HEK293 (cell line): Measurements from ENCODE around the gene TP53AIP1.
A peak's percentile ranks its signal among the peaks of the same experiment; 100 is the strongest.

ENCODE experiments used
- CTCF ChIA-PET: fragments of 350-600 bp; formaldehyde crosslinking; extraction: SDS; loops from one replicate; lab custom pipeline; 2021; ENCODE audit warnings: antibody characterized with exemption; lab: Yijun Ruan, JAX
- POLR2A ChIA-PET: fragments of 300-600 bp; formaldehyde crosslinking; extraction: SDS; loops from one replicate; lab custom pipeline; 2020; ENCODE audit warnings: antibody characterized with exemption, inconsistent platforms; lab: Yijun Ruan, JAX
- H3K27ac ChIP-seq: fragments of 200-500 bp; sonication (Bioruptor generic); 2 replicates; pipeline ENCODE4 v1.5.1; 2014; ENCODE audit warnings: low read depth, low read length, control low read depth, inconsistent platforms; ENCODE audit errors: extremely low read depth
- H3K36me3 ChIP-seq, 2 experiments: fragments of 200-500 bp in 1 of 2; sonication (Bioruptor generic) in 1 of 2; 1 replicate in 1 of 2; 2 replicates in 1 of 2; pipeline ENCODE4 v1.5.1; 2014 to 2017; ENCODE audit warnings: inconsistent platforms in 2 of 2, low read length in 2 of 2; ENCODE audit not compliant: control insufficient read depth in 2 of 2, insufficient read depth in 1 of 2
- H3K4me1 ChIP-seq: fragments of 200-500 bp; sonication (Bioruptor generic); 2 replicates; pipeline ENCODE4 v1.5.1; 2014; ENCODE audit warnings: mild to moderate bottlenecking, low read length, inconsistent platforms; ENCODE audit not compliant: control insufficient read depth, insufficient read depth
- H3K4me3 ChIP-seq: 2 replicates; pipeline ENCODE4 v1.5.1; 2011; ENCODE audit warnings: low read depth, mild to moderate bottlenecking, control low read depth, low read length, moderate library complexity
- H3K9me3 ChIP-seq: fragments of 200-500 bp; sonication (Bioruptor generic); 2 replicates; pipeline ENCODE4 v1.5.1; 2014; ENCODE audit warnings: low read depth, low read length, inconsistent platforms; ENCODE audit not compliant: control insufficient read depth, insufficient read depth
- GLIS1 ChIP-seq: fragments of 450-650 bp; formaldehyde crosslinking; IDR thresholded peaks from 2 replicates; pipeline ENCODE4 v1.5.1; 2016; ENCODE audit warnings: missing biosample characterization, missing genetic modification characterization
- KLF1 ChIP-seq: fragments of 450-650 bp; formaldehyde crosslinking; IDR thresholded peaks from 2 replicates; pipeline ENCODE4 v1.5.1; 2016; ENCODE audit warnings: missing biosample characterization, missing genetic modification characterization
- KLF10 ChIP-seq: fragments of 450-650 bp; IDR thresholded peaks from 2 replicates; pipeline ENCODE4 v1.5.1; 2018; ENCODE audit warnings: missing biosample characterization, mild to moderate bottlenecking, missing genetic modification characterization
- OSR2 ChIP-seq: fragments of 450-650 bp; formaldehyde crosslinking; IDR thresholded peaks from 2 replicates; pipeline ENCODE4 v1.5.1; 2016; ENCODE audit warnings: missing biosample characterization, missing genetic modification characterization
- RBAK ChIP-seq: fragments of 450-650 bp; formaldehyde crosslinking; IDR thresholded peaks from 2 replicates; pipeline ENCODE4 v1.5.1; 2016; ENCODE audit warnings: missing biosample characterization, missing genetic modification characterization
- ZBTB1 ChIP-seq: fragments of 450-650 bp; formaldehyde crosslinking; IDR thresholded peaks from 2 replicates; pipeline ENCODE4 v1.5.1; 2016; ENCODE audit warnings: missing biosample characterization, missing genetic modification characterization
- ZFHX2 ChIP-seq: fragments of 450-650 bp; formaldehyde crosslinking; conservative IDR thresholded peaks from 2 replicates; pipeline ENCODE4 v1.5.1; 2016; ENCODE audit warnings: missing biosample characterization, missing genetic modification characterization
- ZFP41 ChIP-seq: fragments of 450-650 bp; formaldehyde crosslinking; IDR thresholded peaks from 2 replicates; pipeline ENCODE4 v1.5.1; 2016; ENCODE audit warnings: missing biosample characterization, missing genetic modification characterization, borderline replicate concordance
- ZNF138 ChIP-seq: fragments of 450-650 bp; formaldehyde crosslinking; IDR thresholded peaks from 2 replicates; pipeline ENCODE4 v1.5.1; 2016; ENCODE audit warnings: missing biosample characterization, missing genetic modification characterization, borderline replicate concordance
- ZNF169 ChIP-seq: fragments of 450-650 bp; formaldehyde crosslinking; IDR thresholded peaks from 2 replicates; pipeline ENCODE4 v1.5.1; 2016; ENCODE audit warnings: missing biosample characterization, missing genetic modification characterization
- ZNF24 ChIP-seq: fragments of 450-650 bp; formaldehyde crosslinking; IDR thresholded peaks from 2 replicates; pipeline ENCODE4 v1.5.1; 2016; ENCODE audit warnings: missing biosample characterization, missing genetic modification characterization
- ZNF335 ChIP-seq: fragments of 450-650 bp; formaldehyde crosslinking; conservative IDR thresholded peaks from 2 replicates; pipeline ENCODE4 v1.5.1; 2016; ENCODE audit warnings: missing biosample characterization, missing genetic modification characterization
- ZNF423 ChIP-seq: fragments of 450-650 bp; formaldehyde crosslinking; IDR thresholded peaks from 2 replicates; pipeline ENCODE4 v1.5.1; 2016; ENCODE audit warnings: missing biosample characterization, missing genetic modification characterization
- ZNF501 ChIP-seq: fragments of 450-650 bp; formaldehyde crosslinking; IDR thresholded peaks from 2 replicates; pipeline ENCODE4 v1.5.1; 2016; ENCODE audit warnings: missing biosample characterization, missing genetic modification characterization
- ZNF585B ChIP-seq: fragments of 450-650 bp; formaldehyde crosslinking; IDR thresholded peaks from 2 replicates; pipeline ENCODE4 v1.5.1; 2016; ENCODE audit warnings: missing biosample characterization, missing genetic modification characterization
- ZNF623 ChIP-seq: fragments of 450-650 bp; formaldehyde crosslinking; IDR thresholded peaks from 2 replicates; pipeline ENCODE4 v1.5.1; 2016; ENCODE audit warnings: missing biosample characterization, missing genetic modification characterization
- ZNF658 ChIP-seq: fragments of 450-650 bp; formaldehyde crosslinking; IDR thresholded peaks from 2 replicates; pipeline ENCODE4; 2016; ENCODE audit warnings: missing biosample characterization, missing genetic modification characterization
- ZNF843 ChIP-seq: fragments of 450-650 bp; formaldehyde crosslinking; IDR thresholded peaks from 2 replicates; pipeline ENCODE4 v1.5.1; 2016; ENCODE audit warnings: missing biosample characterization, missing genetic modification characterization
- ZSCAN23 ChIP-seq: fragments of 450-650 bp; formaldehyde crosslinking; IDR thresholded peaks from 2 replicates; pipeline ENCODE4 v1.5.1; 2016; ENCODE audit warnings: missing biosample characterization, missing genetic modification characterization
- TF ChIP-seq, protein P1 (sequence below): fragments of 450-650 bp; formaldehyde crosslinking; IDR thresholded peaks from 2 replicates; pipeline ENCODE4 v1.5.1; 2016; ENCODE audit warnings: missing biosample characterization, missing genetic modification characterization
- TF ChIP-seq, protein P2 (sequence below): fragments of 450-650 bp; formaldehyde crosslinking; IDR thresholded peaks from 2 replicates; pipeline ENCODE4 v1.5.1; 2016; ENCODE audit warnings: missing biosample characterization, missing genetic modification characterization
- TF ChIP-seq, protein P3 (sequence below): fragments of 450-650 bp; formaldehyde crosslinking; IDR thresholded peaks from 2 replicates; pipeline ENCODE4 v1.5.1; 2017; ENCODE audit warnings: missing biosample characterization, missing genetic modification characterization
- TF ChIP-seq, protein P4 (sequence below): fragments of 450-650 bp; formaldehyde crosslinking; IDR thresholded peaks from 2 replicates; pipeline ENCODE4 v1.5.1; 2017; ENCODE audit warnings: missing biosample characterization, missing genetic modification characterization

TP53AIP1 gene

DNA sequence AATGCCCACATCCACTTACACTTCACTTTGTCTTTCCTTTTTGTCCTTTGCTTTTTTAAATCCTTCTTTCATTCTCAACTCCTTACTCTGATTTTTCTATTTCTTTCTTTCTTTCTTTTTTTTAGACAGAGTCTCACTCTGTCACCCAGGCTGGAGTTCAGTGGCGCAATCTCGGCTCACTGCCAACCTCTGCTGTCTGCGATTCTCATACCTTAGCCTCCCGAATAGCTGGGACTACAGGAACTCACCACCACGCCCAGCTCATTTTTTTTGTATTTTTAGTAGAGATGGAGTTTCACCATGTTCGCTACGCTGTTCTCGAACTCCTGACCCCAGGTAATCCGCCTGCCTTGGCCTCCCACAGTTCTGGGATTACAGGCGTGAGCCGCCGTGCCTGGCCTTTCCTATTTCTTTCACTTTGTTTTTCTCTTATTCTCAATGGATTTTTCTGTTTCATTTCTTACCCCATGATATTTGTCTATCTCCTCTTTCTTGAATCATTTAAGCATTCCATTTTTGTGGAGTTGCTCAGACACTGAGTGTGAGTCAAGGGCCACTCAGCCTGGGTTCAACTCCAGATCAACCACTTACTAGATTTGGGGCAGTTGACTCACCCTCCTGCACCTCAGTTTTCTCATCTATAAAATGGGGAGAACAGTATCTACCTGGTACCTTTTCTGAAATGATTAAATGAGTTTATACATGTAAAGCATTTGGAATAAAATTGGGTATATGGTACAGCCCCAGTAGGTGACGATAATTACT, 43.9 kb downstream of the TP53AIP1 start:
- H3K27ac ChIP-seq = no peak overlapping the region
- no peak overlapping the region for H3K4me3 ChIP-seq
- ChIA-PET CTCF (interaction anchor here (0.9 kb wide), 1 partner anchor 14 kb away, joined by 3 read pairs; no protein-coding TSS in a partner anchor), POLR2A (no interaction called here)
- peaks cover 0 to 3% of the 10 kb centered on the region in 2 experiments; a peak in 1 of 3 replicates for H3K36me3 ChIP-seq
- no peaks in the 10 kb centered on the region; the same call in 1 of the 2 replicates for H3K4me1 ChIP-seq
- no peaks in the 10 kb centered on the region for H3K9me3 ChIP-seq
- TF ChIP-seq GLIS1 (tag by site-specific recombination) (no peak), ZNF138 (tag by site-specific recombination) (no peak), ZNF501 (no peak), OSR2 (no peak), ZNF423 (no peak), ZNF843 (tag by site-specific recombination) (no peak), ZFP41 (tag by site-specific recombination) (no peak), RBAK (tag by site-specific recombination) (no peak), ZNF24 (no peak), ZBTB1 (tag by site-specific recombination) (no peak), ZSCAN23 (no peak), ZNF169 (tag by site-specific recombination) (no peak), ZNF585B (tag by site-specific recombination) (no peak), ZNF623 (no peak)
- TF ChIP-seq, protein P1, sequence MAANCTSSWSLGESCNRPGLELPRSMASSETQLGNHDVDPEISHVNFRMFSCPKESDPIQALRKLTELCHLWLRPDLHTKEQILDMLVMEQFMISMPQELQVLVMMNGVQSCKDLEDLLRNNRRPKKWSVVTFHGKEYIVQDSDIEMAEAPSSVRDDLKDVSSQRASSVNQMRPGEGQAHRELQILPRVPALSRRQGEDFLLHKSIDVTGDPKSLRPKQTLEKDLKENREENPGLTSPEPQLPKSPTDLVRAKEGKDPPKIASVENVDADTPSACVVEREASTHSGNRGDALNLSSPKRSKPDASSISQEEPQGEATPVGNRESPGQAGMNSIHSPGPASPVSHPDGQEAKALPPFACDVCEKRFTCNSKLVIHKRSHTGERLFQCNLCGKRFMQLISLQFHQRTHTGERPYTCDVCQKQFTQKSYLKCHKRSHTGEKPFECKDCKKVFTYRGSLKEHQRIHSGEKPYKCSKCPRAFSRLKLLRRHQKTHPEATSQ (tag by site-specific recombination) = no peak
- TF ChIP-seq, protein P2, sequence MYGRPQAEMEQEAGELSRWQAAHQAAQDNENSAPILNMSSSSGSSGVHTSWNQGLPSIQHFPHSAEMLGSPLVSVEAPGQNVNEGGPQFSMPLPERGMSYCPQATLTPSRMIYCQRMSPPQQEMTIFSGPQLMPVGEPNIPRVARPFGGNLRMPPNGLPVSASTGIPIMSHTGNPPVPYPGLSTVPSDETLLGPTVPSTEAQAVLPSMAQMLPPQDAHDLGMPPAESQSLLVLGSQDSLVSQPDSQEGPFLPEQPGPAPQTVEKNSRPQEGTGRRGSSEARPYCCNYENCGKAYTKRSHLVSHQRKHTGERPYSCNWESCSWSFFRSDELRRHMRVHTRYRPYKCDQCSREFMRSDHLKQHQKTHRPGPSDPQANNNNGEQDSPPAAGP (tag by site-specific recombination) = no peak
- TF ChIP-seq, protein P3, sequence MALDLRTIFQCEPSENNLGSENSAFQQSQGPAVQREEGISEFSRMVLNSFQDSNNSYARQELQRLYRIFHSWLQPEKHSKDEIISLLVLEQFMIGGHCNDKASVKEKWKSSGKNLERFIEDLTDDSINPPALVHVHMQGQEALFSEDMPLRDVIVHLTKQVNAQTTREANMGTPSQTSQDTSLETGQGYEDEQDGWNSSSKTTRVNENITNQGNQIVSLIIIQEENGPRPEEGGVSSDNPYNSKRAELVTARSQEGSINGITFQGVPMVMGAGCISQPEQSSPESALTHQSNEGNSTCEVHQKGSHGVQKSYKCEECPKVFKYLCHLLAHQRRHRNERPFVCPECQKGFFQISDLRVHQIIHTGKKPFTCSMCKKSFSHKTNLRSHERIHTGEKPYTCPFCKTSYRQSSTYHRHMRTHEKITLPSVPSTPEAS (tag by site-specific recombination) = no peak

DNA sequence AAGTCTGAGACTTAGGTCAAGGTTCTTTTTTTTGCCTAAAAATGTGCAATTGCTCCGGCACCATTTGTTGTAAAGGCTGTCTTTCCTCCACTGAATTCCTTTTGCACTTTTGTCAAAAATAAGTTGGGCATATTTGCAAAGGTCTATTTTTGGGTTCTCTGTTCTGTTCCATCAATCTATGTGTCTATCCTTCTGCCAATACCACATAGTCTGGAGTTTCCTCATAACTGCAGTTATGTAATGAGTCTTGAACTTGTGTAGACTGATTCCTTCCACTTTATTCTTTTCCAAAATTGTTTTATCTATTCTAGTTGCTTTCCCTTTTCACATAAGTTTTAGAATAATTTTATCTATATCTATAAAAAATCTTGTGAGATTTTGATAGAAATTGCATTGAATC, 44.8 kb downstream of the TP53AIP1 start:
- ChIA-PET POLR2A (no interaction called here), CTCF (interaction anchor here (0.9 kb wide), 1 partner anchor 13 kb away, joined by 3 read pairs; no protein-coding TSS in a partner anchor)
- Histone ChIP-seq H3K4me3 (no peak overlapping the region), H3K36me3 (peaks cover 0 to under 1% of the 10 kb centered on the region in 2 experiments; a peak in 1 of 3 replicates), H3K4me1 (no peaks in the 10 kb centered on the region; the same call in 1 of the 2 replicates), H3K9me3 (no peaks in the 10 kb centered on the region), H3K27ac (no peak overlapping the region)
- TF ChIP-seq ZNF658 (tag by site-specific recombination) = no peak

DNA sequence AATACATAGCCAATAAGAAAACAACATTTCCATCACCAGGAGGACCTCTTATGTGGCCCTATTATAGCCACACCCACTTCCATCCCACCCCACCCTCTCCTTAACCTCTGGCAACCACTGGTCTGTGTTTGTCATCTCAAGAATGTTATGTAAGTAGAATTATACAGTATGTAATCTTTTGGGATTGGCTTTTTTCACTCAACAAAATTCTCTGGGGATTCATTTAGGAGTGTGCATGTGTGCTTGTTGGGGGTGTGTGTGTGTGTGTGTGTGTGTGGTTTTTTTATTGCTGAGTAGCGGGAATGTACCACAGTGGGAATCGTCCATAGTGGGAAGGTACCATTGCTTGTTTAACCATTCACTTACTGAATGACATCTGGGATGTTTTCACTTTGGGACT, 46.3 kb downstream of the TP53AIP1 start:
- no peaks in the 10 kb centered on the region for H3K9me3 ChIP-seq
- peak; percentile 50; the same call in 1 of the 2 replicates for TF ChIP-seq KLF1 (tag by site-specific recombination)
- peak; percentile 15; the same call in 1 of the 2 replicates for TF ChIP-seq ZFHX2 (tag by site-specific recombination)
- no peak for TF ChIP-seq KLF10 (tag by site-specific recombination)
- no peak for TF ChIP-seq ZNF335
- TF ChIP-seq, protein P4, sequence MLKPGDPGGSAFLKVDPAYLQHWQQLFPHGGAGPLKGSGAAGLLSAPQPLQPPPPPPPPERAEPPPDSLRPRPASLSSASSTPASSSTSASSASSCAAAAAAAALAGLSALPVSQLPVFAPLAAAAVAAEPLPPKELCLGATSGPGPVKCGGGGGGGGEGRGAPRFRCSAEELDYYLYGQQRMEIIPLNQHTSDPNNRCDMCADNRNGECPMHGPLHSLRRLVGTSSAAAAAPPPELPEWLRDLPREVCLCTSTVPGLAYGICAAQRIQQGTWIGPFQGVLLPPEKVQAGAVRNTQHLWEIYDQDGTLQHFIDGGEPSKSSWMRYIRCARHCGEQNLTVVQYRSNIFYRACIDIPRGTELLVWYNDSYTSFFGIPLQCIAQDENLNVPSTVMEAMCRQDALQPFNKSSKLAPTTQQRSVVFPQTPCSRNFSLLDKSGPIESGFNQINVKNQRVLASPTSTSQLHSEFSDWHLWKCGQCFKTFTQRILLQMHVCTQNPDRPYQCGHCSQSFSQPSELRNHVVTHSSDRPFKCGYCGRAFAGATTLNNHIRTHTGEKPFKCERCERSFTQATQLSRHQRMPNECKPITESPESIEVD = no peak
- TF ChIP-seq, protein P2 (tag by site-specific recombination) = peak; percentile 30; the same call in 1 of the 2 replicates

More for the DNA sequence above, 46.3 kb downstream of the TP53AIP1 start:
- ChIA-PET CTCF (no interaction called here), POLR2A (no interaction called here)
- Histone ChIP-seq H3K27ac (no peak overlapping the region), H3K4me3 (no peak overlapping the region), H3K36me3 (no peaks in the 10 kb centered on the region), H3K4me1 (no peaks in the 10 kb centered on the region; the same call in 1 of the 2 replicates)
